Mesenchymal stem cell (in vitro differentiated cells and primary cell): ENCODE data around the gene RPS6KA6.

Experiments used
- DNase-seq: peaks from one replicate; pipeline ENCODE4 v3.0.0-alpha.2; 2013
- H2AFZ ChIP-seq: one replicate; pipeline ENCODE4 v1.6.1; 2013; ENCODE audit warnings: low read depth, mild to moderate bottlenecking, control low read depth, inconsistent platforms, low read length, moderate library complexity
- H2AK5ac ChIP-seq: 2 replicates; pipeline ENCODE4 v1.6.1; 2013; ENCODE audit warnings: low read length, moderate library complexity, mild to moderate bottlenecking, inconsistent platforms; ENCODE audit not compliant: severe bottlenecking
- H2BK120ac ChIP-seq: one replicate; pipeline ENCODE4 v1.6.1; 2013; ENCODE audit warnings: low read depth, mild to moderate bottlenecking, inconsistent platforms, low read length, moderate library complexity
- H2BK12ac ChIP-seq, 2 experiments: one replicate each; pipeline ENCODE4 v1.6.1; 2013; ENCODE audit warnings: inconsistent platforms in 2 of 2, low read length in 2 of 2, mild to moderate bottlenecking in 2 of 2, moderate library complexity in 2 of 2, control low read depth in 1 of 2
- H2BK15ac ChIP-seq: one replicate; pipeline ENCODE4 v1.6.1; 2013; ENCODE audit warnings: mild to moderate bottlenecking, low read depth, inconsistent platforms; ENCODE audit not compliant: poor library complexity, severe bottlenecking
- H2BK5ac ChIP-seq: 2 replicates; pipeline ENCODE4 v1.6.1; 2013; ENCODE audit warnings: low read depth, mild to moderate bottlenecking, low read length, control low read depth, inconsistent platforms; ENCODE audit not compliant: poor library complexity, severe bottlenecking
- H3K14ac ChIP-seq, 2 experiments: one replicate each; pipeline ENCODE4 v1.6.1; 2013; ENCODE audit warnings: inconsistent platforms in 2 of 2, low read length in 2 of 2, control low read depth in 1 of 2, mild to moderate bottlenecking in 1 of 2, moderate library complexity in 1 of 2
- H3K18ac ChIP-seq, 2 experiments: one replicate each; pipeline ENCODE4 v1.6.1; 2013; ENCODE audit warnings: inconsistent platforms in 2 of 2, low read length in 2 of 2, control low read depth in 1 of 2, low read depth in 1 of 2, mild to moderate bottlenecking in 1 of 2
- H3K23ac ChIP-seq, 2 experiments: one replicate each; pipeline ENCODE4 v1.6.1; 2013; ENCODE audit warnings: inconsistent platforms in 2 of 2, low read length in 2 of 2, mild to moderate bottlenecking in 2 of 2, moderate library complexity in 2 of 2, control low read depth in 1 of 2
- H3K27ac ChIP-seq: 2 replicates; pipeline ENCODE4 v1.5.1; 2013; ENCODE audit warnings: mild to moderate bottlenecking, moderate library complexity, low read length, control low read depth, inconsistent platforms; ENCODE audit not compliant: poor library complexity, severe bottlenecking
- H3K27me3 ChIP-seq, 2 experiments: 2 replicates each; pipeline versions ENCODE4 v1.6.1 to v1.7.0; 2013; ENCODE audit warnings: low read length in 2 of 2, mild to moderate bottlenecking in 2 of 2, moderate library complexity in 2 of 2, control low read depth in 1 of 2, inconsistent platforms in 1 of 2; ENCODE audit not compliant: control insufficient read depth in 1 of 2, insufficient read depth in 1 of 2
- H3K36me3 ChIP-seq, 2 experiments: 2 replicates each; pipeline versions ENCODE4 v1.6.1 to v1.7.0; 2013; ENCODE audit warnings: low read length in 2 of 2, control low read depth in 1 of 2, inconsistent platforms in 1 of 2, low read depth in 1 of 2, mild to moderate bottlenecking in 1 of 2; ENCODE audit not compliant: insufficient read depth in 2 of 2, control insufficient read depth in 1 of 2
- H3K4ac ChIP-seq, 2 experiments: one replicate each; pipeline ENCODE4 v1.6.1; 2013; ENCODE audit warnings: inconsistent platforms in 2 of 2, low read length in 2 of 2, mild to moderate bottlenecking in 2 of 2, moderate library complexity in 2 of 2, control low read depth in 1 of 2, low read depth in 1 of 2
- H3K4me1 ChIP-seq: 2 replicates; pipeline ENCODE4 v1.6.1; 2013; ENCODE audit warnings: low read depth, low read length, control low read depth; ENCODE audit not compliant: control insufficient read depth, insufficient read depth
- H3K4me2 ChIP-seq: 2 replicates; pipeline ENCODE4 v1.6.1; 2013; ENCODE audit warnings: low read length, mild to moderate bottlenecking, inconsistent platforms; ENCODE audit not compliant: poor library complexity, severe bottlenecking
- H3K4me3 ChIP-seq, 2 experiments: 2 replicates each; pipeline versions ENCODE4 v1.5.1 to v1.7.0; 2013; ENCODE audit warnings: low read length in 2 of 2, mild to moderate bottlenecking in 2 of 2, control low read depth in 1 of 2, low read depth in 1 of 2; ENCODE audit not compliant: insufficient read depth in 1 of 2
- H3K79me1 ChIP-seq: replicated peaks from 2 replicates; pipeline ENCODE4 v1.6.1; 2013; ENCODE audit warnings: mild to moderate bottlenecking, control low read depth, low read length, inconsistent platforms; ENCODE audit not compliant: poor library complexity, severe bottlenecking
- H3K9ac ChIP-seq: 2 replicates; pipeline ENCODE4 v1.7.0; 2013; ENCODE audit warnings: mild to moderate bottlenecking, low read length, moderate library complexity
- H3K9me3 ChIP-seq: 2 replicates; pipeline ENCODE4 v1.7.0; 2013; ENCODE audit warnings: mild to moderate bottlenecking, low read length; ENCODE audit not compliant: control insufficient read depth
- H4K8ac ChIP-seq: one replicate; pipeline ENCODE4 v1.6.1; 2013; ENCODE audit warnings: inconsistent platforms, mild to moderate bottlenecking, low read length, moderate library complexity
- H4K91ac ChIP-seq: one replicate; pipeline ENCODE4 v1.6.1; 2013; ENCODE audit warnings: mild to moderate bottlenecking, low read length, inconsistent platforms
- WGBS: methylation state at CpG from one replicate; pipeline ENCODE4 v1.1.7; 2013; ENCODE audit warnings: mixed read lengths; 5-methylcytosine and 5-hydroxymethylcytosine counted together

The RPS6KA6 gene

DNA sequence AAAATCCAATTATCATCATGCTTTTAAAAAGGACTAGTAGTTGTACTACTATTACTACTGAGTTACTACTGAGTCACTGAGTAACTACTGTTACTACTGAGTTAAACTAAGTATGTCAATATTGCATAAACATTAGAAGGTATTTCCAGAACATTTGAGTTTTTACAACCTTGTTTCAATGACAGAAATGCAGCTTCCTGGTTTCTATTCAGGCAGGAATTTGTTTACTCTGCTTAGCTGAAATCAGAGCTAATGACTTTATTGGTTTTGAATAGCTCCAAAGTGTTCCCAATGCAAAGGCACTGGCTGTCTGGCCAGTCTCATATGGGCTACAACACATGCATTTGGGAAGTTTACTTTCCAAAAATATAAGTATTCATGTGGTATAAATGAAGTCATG is 12.0 kb downstream of the RPS6KA6 start:
- H3K9me3 ChIP-seq = no peaks in the 10 kb centered on the region
- H4K91ac ChIP-seq = no peak overlapping the region
- no peak for DNase-seq
- no peak overlapping the region for H3K4me2 ChIP-seq
- no peak overlapping the region for H3K4me3 ChIP-seq
- no peak overlapping the region for H2BK15ac ChIP-seq
- no peak overlapping the region for H2AK5ac ChIP-seq
- no peak overlapping the region for H4K8ac ChIP-seq
- H2BK5ac ChIP-seq = no peak overlapping the region
- H3K27me3 ChIP-seq = no peaks in the 10 kb centered on the region
- no peak overlapping the region for H2BK120ac ChIP-seq
- no peak overlapping the region for H3K23ac ChIP-seq
- no peak overlapping the region for H3K9ac ChIP-seq
- no peak overlapping the region for H3K27ac ChIP-seq
- H3K4me1 ChIP-seq = no peaks in the 10 kb centered on the region
- H2AFZ ChIP-seq = no peak overlapping the region
- no peak overlapping the region for H3K18ac ChIP-seq
- no peak overlapping the region for H2BK12ac ChIP-seq
- no peak overlapping the region for H3K4ac ChIP-seq
- no peaks in the 10 kb centered on the region for H3K36me3 ChIP-seq
- H3K14ac ChIP-seq = no peak overlapping the region
- H3K79me1 ChIP-seq = no peaks in the 10 kb centered on the region

DNA sequence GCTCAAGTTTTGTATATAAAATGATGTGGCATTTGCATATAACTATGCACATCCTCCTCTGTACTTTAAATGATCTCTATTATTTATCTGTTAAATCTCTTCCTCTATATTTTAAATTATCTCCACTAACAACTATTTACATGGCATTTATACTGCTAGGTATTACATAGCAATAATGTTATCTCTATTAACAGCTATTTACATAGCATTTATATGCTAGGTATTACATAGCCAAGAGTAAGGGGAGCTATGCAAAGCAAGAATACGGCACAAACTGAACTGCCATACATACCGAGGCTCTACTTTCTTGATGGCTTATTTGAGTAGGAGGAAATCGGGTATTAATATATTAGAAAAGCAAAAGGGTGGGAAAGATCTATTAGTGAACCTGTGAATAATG is 12.7 kb downstream of the RPS6KA6 start:
- no peak for DNase-seq
- H3K4me3 ChIP-seq = no peak overlapping the region
- H4K91ac ChIP-seq = no peak overlapping the region
- no peak overlapping the region for H2BK12ac ChIP-seq
- no peaks in the 10 kb centered on the region for H3K36me3 ChIP-seq
- no peak overlapping the region for H2AK5ac ChIP-seq
- WGBS = 90% methylated on average over 2 of the region's 3 CpGs
- no peak overlapping the region for H2BK5ac ChIP-seq
- H3K4me1 ChIP-seq = no peaks in the 10 kb centered on the region
- no peak overlapping the region for H3K4ac ChIP-seq
- H3K9me3 ChIP-seq = no peaks in the 10 kb centered on the region
- no peak overlapping the region for H3K18ac ChIP-seq
- H3K79me1 ChIP-seq = no peaks in the 10 kb centered on the region
- no peak overlapping the region for H3K27ac ChIP-seq
- H3K14ac ChIP-seq = no peak overlapping the region
- H2BK120ac ChIP-seq = no peak overlapping the region
- H3K27me3 ChIP-seq = no peaks in the 10 kb centered on the region
- no peak overlapping the region for H3K23ac ChIP-seq
- no peak overlapping the region for H3K4me2 ChIP-seq
- H2BK15ac ChIP-seq = no peak overlapping the region
- H2AFZ ChIP-seq = no peak overlapping the region
- no peak overlapping the region for H4K8ac ChIP-seq
- no peak overlapping the region for H3K9ac ChIP-seq

DNA sequence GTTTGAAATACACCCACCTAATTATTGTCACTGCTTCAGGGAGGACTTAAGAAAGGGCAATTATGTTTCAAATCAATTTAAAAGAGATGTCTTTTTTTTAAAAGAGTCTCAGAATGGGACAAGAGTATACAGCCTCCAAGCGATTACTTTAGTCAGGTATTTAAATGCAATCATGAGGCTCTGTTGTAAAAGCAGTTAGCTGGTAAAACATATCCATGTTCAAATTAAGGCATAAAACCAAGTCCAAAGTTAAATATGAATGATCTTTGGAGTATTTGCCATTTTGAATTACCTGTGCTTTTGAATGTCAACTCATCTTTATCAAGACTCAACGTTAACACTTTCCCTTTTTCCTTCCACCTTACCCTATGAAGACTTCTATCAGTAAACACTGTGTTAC is 13.7 kb downstream of the RPS6KA6 start:
- H2BK12ac ChIP-seq = no peak overlapping the region
- H3K27ac ChIP-seq = no peak overlapping the region
- H2BK120ac ChIP-seq = no peak overlapping the region
- no peak overlapping the region for H2BK15ac ChIP-seq
- H3K4me2 ChIP-seq = no peak overlapping the region
- no peaks in the 10 kb centered on the region for H3K36me3 ChIP-seq
- H3K4me3 ChIP-seq = no peak overlapping the region
- no peaks in the 10 kb centered on the region for H3K9me3 ChIP-seq
- no peaks in the 10 kb centered on the region for H3K27me3 ChIP-seq
- H2BK5ac ChIP-seq = no peak overlapping the region
- H2AK5ac ChIP-seq = no peak overlapping the region
- no peak overlapping the region for H3K23ac ChIP-seq
- H4K91ac ChIP-seq = no peak overlapping the region
- H3K9ac ChIP-seq = no peak overlapping the region
- no CpG with 5 or more reads among the region's 2 CpGs for WGBS
- no peaks in the 10 kb centered on the region for H3K4me1 ChIP-seq
- no peak overlapping the region for H3K14ac ChIP-seq
- DNase-seq = no peak
- no peak overlapping the region for H2AFZ ChIP-seq
- no peak overlapping the region for H4K8ac ChIP-seq
- H3K79me1 ChIP-seq = no peaks in the 10 kb centered on the region
- no peak overlapping the region for H3K18ac ChIP-seq
- H3K4ac ChIP-seq = no peak overlapping the region

DNA sequence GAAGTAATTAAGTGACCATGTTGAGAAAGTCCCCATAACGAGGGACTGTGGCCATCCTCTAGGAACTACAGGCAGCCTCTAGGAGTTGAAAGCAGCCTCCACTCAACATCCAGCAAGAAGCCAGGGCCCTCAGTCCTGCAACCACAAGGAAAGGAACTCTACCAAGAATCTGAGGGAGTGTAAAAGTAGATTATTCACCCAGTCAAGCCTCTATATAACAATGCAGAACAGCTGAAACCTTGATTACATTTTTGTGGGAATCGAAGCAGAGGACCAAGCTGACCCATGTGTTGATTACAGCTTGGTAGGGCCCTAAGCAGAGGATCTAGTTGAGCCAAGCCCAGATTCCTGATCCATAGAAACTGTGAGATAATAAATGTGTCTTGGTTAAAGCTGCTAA is 17.1 kb downstream of the RPS6KA6 start:
- Histone ChIP-seq H2AFZ (no peak overlapping the region), H3K79me1 (no peaks in the 10 kb centered on the region), H3K4me2 (no peak overlapping the region), H3K23ac (no peak overlapping the region), H2BK15ac (no peak overlapping the region), H3K4me1 (no peaks in the 10 kb centered on the region), H3K36me3 (no peaks in the 10 kb centered on the region), H3K9me3 (no peaks in the 10 kb centered on the region), H2BK5ac (no peak overlapping the region), H2AK5ac (no peak overlapping the region), H2BK12ac (no peak overlapping the region), H4K91ac (no peak overlapping the region), H4K8ac (no peak overlapping the region), H3K18ac (no peak overlapping the region), H3K4me3 (no peak overlapping the region), H3K4ac (no peak overlapping the region), H2BK120ac (no peak overlapping the region), H3K27ac (no peak overlapping the region), H3K27me3 (no peaks in the 10 kb centered on the region), H3K14ac (no peak overlapping the region), H3K9ac (no peak overlapping the region)
- DNase-seq = no peak
- 100% methylated on average over 2 of the region's 2 CpGs for WGBS
